Dermis microvascular lymphatic vessel endothelial cell (primary cell): ENCODE results near the gene PTPN11. TPM values are rescaled to one million over a fixed set of nuclear protein-coding genes. Genes with fewer than 3 reads are reported as not detected.
"Not testable (repeated sequence)": the region's sequence is repeated elsewhere in the genome, so short reads cannot be mapped to it uniquely, and the experiment has no call there.

ENCODE experiments used
- DNase-seq, 2 donors: peaks; one replicate each; pipeline versions ENCODE4 v3.0.0 to v3.0.0-alpha.2; 2010; ENCODE audit warnings: low read depth in 2 of 2
- total RNA-seq: library from RNA; depleted of rRNA; stranded (reverse); fragments of >200 nt; gene quantifications from 2 replicates; pipeline ENCODE4 v1.2.1, GENCODE V29; 2014

The PTPN11 gene
- total RNA-seq, 1 donor from 2014 or later = 60.1 TPM

DNA sequence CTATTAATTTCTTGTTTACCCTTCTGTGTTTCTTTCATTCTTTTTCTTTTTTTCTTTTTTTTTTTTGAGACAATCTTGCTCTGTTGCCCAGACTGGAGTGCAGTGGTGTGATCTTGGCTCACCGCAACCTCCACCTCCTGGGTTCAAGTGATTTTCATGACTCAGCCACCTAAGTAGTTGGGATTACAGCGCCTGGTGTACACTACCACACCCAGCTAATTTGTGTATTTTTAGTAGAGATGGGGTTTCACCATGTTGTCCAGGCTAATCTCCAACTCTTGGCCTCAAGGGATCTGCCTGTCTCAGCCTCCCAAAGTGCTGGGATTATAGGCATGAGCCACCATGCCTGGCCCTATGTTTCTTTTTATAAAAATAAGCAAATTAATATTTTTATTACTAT, 29.4 kb downstream of the PTPN11 start:
- not testable (repeated sequence) for DNase-seq

DNA sequence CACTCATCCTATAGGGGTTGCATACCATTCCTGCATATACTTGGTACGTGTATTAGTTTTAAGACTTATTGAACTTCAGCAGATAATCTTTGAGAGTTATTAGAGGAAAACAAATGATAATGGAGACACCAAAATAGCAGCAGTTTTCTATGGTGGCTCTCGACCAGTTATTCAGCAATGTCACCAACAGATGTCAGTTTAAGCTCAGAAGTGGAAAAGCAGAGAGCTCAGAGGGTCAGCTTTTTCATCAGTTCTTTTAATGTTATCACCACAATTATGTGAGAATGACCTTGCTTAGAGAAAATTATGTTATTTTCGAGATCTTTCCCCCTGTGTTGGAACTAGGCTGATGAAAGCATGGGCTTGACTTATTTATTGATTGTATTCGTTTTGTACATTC, 32.0 kb downstream of the PTPN11 start:
- DNase-seq = no peak

DNA sequence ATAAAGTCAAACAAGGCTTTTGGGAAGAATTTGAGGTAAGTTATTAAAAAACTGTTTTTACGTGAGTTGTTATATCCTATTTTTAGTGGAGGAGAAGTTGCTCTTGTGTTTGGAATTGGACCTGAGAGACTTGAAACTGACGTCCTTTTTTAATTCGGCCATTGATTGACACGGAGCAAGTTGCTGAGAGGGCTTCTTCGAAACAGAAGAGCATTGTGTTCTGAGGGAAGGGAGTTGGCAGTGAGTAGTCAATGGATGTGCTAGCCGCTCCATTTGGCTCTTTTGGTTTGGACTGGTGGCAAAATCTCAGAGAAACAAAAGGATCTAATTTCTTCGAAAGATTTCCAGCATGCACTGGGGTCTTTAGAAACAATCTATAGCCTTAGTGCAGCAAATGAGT, 37.3 kb downstream of the PTPN11 start:
- no peak for DNase-seq

DNA sequence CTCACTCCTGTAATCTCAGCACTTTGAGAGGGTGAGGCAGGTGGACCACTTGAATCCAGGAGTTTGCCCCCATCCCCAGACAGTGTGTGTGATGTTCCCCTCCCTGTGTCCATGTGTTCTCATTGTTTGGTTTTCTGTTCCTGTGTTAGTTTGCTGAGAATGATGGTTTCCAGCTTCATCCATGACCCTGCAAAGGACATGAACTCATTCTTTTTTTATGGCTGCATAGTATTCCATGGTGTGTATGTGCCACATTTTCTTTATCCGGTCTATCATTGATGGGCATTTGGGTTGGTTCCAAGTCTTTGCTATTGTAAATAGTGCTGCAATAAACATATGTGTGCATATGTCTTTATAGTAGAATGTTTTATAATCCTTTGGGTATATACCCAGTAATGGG, 38.4 kb downstream of the PTPN11 start:
- DNase-seq = not testable (repeated sequence)

GRCh38 chr12:112458330-112458729, 39.6 kb downstream of the PTPN11 start:
- DNase-seq = no peak

DNA sequence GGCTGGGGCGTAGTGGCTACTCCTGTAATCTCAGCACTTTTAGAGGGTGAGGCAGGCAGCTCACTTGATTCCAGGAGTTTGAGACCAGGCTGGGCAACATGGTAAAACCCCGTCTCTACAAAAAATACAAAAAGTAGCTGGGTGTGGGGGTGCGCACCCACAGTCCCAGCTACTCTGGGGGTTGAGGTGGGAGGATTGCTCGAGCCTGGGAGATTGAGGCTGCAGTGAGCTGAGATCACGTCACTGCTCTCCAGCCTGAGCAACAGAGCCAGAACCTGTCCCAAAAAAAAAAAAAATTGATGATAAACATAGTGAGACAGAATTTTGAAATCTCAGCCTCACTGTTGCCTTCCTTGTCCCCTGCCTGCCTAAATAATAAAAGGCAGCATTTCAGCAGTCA, 40.0 kb downstream of the PTPN11 start:
- no peak for DNase-seq

GRCh38 chr12:112463478-112463877, 44.7 kb downstream of the PTPN11 start:
- DNase-seq = peak in 1 of 2 donors; percentile 22

DNA sequence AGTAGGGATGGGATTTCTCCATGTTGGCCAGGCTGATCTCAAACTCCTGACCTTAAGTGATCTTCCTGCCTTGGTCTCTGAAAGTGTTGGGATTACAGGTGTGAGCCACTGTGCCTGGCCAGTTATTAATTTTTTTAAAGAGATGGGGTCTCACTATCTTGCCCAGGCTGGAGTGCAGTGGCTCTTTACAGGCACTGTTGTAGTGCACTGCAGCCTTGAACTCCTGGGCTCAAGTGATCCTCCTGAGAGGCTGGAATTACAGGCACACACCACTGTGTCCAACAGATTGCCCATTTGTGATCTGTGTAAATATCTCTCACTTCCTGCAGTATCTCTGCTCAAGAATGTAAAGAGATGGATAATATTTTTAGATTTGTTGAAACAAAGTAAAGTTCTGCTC, 45.9 kb downstream of the PTPN11 start:
- no peak for DNase-seq

GRCh38 chr12:112466011-112466422, 47.3 kb downstream of the PTPN11 start:
- no peak for DNase-seq

DNA sequence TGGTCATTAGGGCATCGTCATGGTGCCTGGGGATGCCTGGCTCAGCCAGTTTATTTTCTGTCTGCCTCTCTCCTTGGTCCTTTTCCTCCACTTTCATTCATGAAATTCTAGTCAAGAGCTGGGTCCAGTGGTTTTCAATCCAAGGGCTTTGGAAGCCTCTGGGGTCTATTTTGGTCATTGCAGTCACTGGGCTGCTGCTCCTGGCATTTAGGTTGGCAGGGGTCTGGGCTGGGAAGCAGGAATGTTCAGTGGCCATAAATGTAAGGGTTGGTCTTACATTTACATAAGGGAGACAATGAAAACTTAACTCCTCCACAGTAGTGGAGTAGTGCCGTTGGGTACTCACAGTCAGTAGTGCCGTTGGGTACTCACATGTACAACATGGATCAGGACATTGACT, 48.1 kb downstream of the PTPN11 start:
- DNase-seq = no peak

DNA sequence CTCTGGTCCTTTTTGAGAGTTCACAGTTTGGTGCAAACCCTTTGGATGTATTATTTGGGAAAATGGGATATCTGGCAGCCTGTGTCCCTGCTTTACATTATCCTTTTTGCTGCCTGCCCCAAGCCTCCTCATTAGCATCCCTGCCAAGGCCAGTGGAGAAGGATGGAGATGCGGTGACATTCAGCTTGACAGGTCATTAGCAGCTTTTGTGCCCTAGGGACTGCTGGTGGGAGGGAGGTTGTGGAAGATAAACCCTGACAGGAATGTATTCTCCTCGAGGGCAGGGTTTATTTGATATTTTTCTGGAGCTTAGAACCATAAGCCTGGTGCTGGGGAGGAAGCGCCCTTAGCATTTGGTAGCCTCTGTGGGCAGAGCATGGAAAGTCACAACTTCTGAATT, 49.3 kb downstream of the PTPN11 start:
- no peak for DNase-seq

GRCh38 chr12:112473056-112473455, 54.3 kb downstream of the PTPN11 start:
- DNase-seq = peak in 1 of 2 donors; percentile 5

DNA sequence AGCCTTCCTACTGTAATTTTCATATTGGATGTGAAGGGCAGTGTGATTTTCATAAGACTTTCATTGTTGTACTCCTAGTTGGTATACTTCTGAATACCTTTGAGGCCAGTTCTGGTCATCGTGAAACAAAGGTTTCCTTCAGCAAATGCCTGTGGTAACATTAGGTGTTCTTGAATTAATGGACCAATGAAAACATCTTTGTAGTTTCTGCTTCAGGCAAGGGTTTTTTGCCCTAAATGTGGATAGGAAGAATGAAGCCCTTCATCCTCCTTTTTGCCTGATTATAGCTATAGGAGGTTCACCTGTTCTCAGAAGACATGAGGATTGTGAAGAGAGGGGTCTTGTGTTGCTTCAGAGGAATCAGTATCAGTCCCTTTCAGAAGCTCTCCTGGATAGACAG, 60.7 kb downstream of the PTPN11 start:
- DNase-seq = no peak

DNA sequence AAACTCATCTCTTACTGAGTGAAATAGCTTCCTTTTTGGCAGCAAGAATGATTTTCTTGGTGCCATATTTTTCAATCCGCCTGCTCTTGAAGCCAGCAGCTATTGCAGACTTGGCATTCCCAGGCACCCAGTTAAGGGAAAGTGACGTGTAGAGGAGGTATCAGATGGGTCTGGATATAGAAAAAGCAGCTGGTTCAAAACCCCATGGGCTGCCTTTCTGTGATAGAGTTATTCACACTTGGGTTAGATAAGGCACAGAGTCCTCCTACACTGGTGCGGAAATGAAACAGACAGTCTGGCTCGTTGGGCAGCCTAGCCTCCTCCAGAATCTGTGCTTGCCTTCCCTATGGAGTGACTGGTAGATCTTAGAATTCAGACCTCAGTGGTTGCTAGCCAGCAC, 62.2 kb downstream of the PTPN11 start:
- DNase-seq = no peak

- no peak for DNase-seq
Observed at GRCh38 chr12:112482733-112483132, 64.0 kb downstream of the PTPN11 start.

DNA sequence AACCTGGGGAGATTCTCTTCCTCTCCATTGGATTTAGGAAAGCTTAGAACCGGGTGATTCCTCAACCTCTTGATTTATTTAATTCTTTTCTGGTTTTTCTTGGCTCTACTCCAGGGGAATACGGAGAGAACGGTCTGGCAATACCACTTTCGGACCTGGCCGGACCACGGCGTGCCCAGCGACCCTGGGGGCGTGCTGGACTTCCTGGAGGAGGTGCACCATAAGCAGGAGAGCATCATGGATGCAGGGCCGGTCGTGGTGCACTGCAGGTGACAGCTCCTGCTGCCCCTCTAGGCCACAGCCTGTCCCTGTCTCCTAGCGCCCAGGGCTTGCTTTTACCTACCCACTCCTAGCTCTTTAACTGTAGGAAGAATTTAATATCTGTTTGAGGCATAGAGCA, 67.6 kb downstream of the PTPN11 start:
- no peak for DNase-seq

GRCh38 chr12:112488257-112488876, 69.6 kb downstream of the PTPN11 start:
- no peak for DNase-seq

GRCh38 chr12:112489456-112489855, 70.7 kb downstream of the PTPN11 start:
- no peak for DNase-seq

- no peak for DNase-seq
Observed at GRCh38 chr12:112496496-112496895, 77.7 kb downstream of the PTPN11 start.

GRCh38 chr12:112498580-112498979, 79.8 kb downstream of the PTPN11 start:
- no peak for DNase-seq

DNA sequence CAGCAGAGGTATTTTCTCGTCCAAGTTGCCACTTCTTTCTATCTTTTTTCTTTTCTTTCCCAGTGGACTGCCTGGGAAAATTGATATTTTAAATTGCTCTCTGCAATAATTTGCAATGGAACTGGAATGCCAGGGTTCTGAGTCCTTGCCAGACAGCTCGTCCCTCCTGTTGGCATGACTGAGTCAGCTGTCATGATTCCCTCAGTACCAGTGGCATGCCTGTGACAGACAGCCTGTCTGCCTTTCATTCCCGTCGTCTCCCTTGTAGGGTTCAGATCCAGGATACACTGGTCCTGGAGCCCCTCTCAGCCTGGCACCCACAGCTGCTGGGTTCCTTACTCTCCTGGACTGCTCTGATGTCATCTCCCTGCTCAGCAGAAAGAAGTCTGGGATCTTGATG, 84.8 kb downstream of the PTPN11 start:
- no peak for DNase-seq

DNA sequence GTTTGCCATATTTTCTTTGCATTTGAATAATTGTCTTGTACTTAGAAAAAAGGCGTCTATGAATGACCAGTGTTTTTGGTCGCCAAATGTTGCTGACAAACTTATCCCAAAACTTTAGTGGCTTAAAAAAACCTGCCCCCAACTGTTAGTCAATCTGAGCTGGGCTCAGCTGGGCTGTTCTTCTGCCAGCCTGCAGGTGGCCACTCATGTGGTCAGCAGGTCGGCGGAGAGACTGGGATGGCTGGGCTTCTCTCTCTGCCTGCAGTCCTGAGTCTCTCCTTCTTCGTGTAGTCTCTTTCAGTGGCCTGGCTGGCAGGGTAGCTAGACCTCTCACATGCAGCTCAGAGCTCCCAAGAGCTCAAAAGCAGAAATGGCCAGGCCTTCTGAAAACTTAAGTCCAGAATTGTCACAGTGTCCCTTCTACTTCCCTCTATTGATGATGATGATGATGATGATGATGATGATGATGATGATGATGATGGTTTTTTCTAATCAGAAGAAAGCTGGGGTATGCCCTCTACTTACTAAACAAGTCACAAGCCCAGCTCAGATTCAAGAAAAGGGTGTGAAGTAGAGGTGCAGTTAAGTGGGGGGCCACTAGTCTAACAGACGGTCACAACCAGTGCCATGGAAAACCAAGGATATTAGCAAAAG, 87.9 kb downstream of the PTPN11 start:
- DNase-seq = no peak

- no peak for DNase-seq
Observed at GRCh38 chr12:112513471-112513870, 94.7 kb downstream of the PTPN11 start.

DNA sequence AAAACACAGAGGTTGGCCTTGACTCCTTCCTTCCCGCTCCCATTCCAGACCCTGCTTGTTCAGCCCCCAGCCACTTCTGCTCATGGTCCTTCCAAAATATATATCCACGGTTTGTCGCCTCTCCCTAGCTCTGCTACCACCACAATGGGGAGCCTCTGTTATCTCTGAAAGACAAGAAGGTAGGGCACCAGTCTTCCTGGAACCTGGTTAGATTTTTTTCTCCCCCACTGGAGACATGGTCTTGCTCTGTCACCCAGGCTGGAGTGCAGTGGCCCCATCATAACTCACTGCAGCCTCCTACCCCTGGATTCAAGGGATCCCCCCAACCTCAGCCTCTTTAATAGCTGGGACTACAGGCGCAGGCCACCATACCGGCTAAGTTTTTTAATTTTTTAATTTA, 95.7 kb downstream of the PTPN11 start:
- DNase-seq = no peak
